ENCODE results near the gene MINDY3.

- TF ChIP-seq, protein P1, sequence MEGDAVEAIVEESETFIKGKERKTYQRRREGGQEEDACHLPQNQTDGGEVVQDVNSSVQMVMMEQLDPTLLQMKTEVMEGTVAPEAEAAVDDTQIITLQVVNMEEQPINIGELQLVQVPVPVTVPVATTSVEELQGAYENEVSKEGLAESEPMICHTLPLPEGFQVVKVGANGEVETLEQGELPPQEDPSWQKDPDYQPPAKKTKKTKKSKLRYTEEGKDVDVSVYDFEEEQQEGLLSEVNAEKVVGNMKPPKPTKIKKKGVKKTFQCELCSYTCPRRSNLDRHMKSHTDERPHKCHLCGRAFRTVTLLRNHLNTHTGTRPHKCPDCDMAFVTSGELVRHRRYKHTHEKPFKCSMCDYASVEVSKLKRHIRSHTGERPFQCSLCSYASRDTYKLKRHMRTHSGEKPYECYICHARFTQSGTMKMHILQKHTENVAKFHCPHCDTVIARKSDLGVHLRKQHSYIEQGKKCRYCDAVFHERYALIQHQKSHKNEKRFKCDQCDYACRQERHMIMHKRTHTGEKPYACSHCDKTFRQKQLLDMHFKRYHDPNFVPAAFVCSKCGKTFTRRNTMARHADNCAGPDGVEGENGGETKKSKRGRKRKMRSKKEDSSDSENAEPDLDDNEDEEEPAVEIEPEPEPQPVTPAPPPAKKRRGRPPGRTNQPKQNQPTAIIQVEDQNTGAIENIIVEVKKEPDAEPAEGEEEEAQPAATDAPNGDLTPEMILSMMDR (tag by site-specific recombination; IDR thresholded peaks at IDR 0.05): no peak
- no peak for TF ChIP-seq ZNF121 (tag by site-specific recombination; IDR thresholded peaks at IDR 0.05)
- TF ChIP-seq PRDM10 (tag by site-specific recombination; IDR thresholded peaks at IDR 0.05): no peak
- TF ChIP-seq, protein P2, sequence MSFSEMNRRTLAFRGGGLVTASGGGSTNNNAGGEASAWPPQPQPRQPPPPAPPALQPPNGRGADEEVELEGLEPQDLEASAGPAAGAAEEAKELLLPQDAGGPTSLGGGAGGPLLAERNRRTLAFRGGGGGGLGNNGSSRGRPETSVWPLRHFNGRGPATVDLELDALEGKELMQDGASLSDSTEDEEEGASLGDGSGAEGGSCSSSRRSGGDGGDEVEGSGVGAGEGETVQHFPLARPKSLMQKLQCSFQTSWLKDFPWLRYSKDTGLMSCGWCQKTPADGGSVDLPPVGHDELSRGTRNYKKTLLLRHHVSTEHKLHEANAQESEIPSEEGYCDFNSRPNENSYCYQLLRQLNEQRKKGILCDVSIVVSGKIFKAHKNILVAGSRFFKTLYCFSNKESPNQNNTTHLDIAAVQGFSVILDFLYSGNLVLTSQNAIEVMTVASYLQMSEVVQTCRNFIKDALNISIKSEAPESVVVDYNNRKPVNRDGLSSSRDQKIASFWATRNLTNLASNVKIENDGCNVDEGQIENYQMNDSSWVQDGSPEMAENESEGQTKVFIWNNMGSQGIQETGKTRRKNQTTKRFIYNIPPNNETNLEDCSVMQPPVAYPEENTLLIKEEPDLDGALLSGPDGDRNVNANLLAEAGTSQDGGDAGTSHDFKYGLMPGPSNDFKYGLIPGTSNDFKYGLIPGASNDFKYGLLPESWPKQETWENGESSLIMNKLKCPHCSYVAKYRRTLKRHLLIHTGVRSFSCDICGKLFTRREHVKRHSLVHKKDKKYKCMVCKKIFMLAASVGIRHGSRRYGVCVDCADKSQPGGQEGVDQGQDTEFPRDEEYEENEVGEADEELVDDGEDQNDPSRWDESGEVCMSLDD (tag by site-specific recombination; IDR thresholded peaks at IDR 0.05): no peak
- no peak for TF ChIP-seq MEIS1 (CRISPR knock-in tag; IDR thresholded peaks at IDR 0.05; ENCODE audit: borderline replicate concordance)
- no peak for TF ChIP-seq ZNF184 (tag by site-specific recombination; IDR thresholded peaks at IDR 0.05)
- TF ChIP-seq SP2 (tag by site-specific recombination; IDR thresholded peaks at IDR 0.05): no peak
- no peak for TF ChIP-seq ZNF548 (tag by site-specific recombination; IDR thresholded peaks at IDR 0.05)
- TF ChIP-seq SALL2 (tag by site-specific recombination; IDR thresholded peaks at IDR 0.05; ENCODE audit: borderline replicate concordance): no peak
- no peak for TF ChIP-seq ZNF274 (IDR thresholded peaks at IDR 0.05; ENCODE audit: low read length)
- TF ChIP-seq ZNF274 (tag by site-specific recombination; IDR thresholded peaks at IDR 0.05; ENCODE audit: borderline replicate concordance): no peak
Measured at GRCh38 chr10:15843695-15844094, 16.6 kb downstream of the MINDY3 start.

Data from HEK293 (cell line).